MCF 10A (cell line): ENCODE data around the gene HS3ST5. TPM values are rescaled to one million over a fixed set of nuclear protein-coding genes. Genes with fewer than 3 reads are reported as not detected.

Source experiments
- BruUV-seq: library from RNA; stranded (reverse); fragments of 400-500 nt; replicated peaks from 2 replicates; lab custom pipeline; 2021; lab: Mats Ljungman, UMichigan
- CTCF ChIA-PET: fragments of 300-600 bp; sonication (Branson Sonifier 250); formaldehyde crosslinking; extraction: SDS; loops from one replicate; lab custom pipeline; 2021; ENCODE audit warnings: antibody characterized with exemption, inconsistent platforms; lab: Yijun Ruan, JAX
- POLR2A ChIA-PET: fragments of 300-600, 350-650 bp; sonication (Branson Sonifier 250); formaldehyde crosslinking; extraction: SDS; loops from one replicate; lab custom pipeline; 2020; ENCODE audit warnings: antibody characterized with exemption, inconsistent platforms; lab: Yijun Ruan, JAX
- DNase-seq: peaks from one replicate; pipeline ENCODE4 v3.0.0-alpha.2; 2018; ENCODE audit not compliant: unreplicated experiment
- H3K27ac Mint-ChIP-seq: one replicate; pipeline ENCODE4 v1.8.0; 2022; ENCODE audit warnings: mild to moderate bottlenecking, low read depth, mixed read lengths; ENCODE audit not compliant: unreplicated experiment
- H3K27me3 Mint-ChIP-seq: one replicate; pipeline ENCODE4 v1.8.0; 2022; ENCODE audit warnings: mixed read lengths; ENCODE audit not compliant: insufficient read depth, unreplicated experiment
- H3K36me3 Mint-ChIP-seq: one replicate; pipeline ENCODE4 v1.8.0; 2022; ENCODE audit warnings: mild to moderate bottlenecking, moderate library complexity, mixed read lengths; ENCODE audit not compliant: insufficient read depth, unreplicated experiment
- H3K4me1 Mint-ChIP-seq: one replicate; pipeline ENCODE4 v1.8.0; 2022; ENCODE audit warnings: mixed read lengths; ENCODE audit not compliant: insufficient read depth, unreplicated experiment
- H3K4me3 Mint-ChIP-seq: one replicate; pipeline ENCODE4 v1.8.0; 2022; ENCODE audit warnings: mild to moderate bottlenecking, moderate library complexity, mixed read lengths; ENCODE audit not compliant: unreplicated experiment
- H3K9me3 Mint-ChIP-seq: one replicate; pipeline ENCODE4 v1.8.0; 2022; ENCODE audit warnings: mixed read lengths; ENCODE audit not compliant: unreplicated experiment
- intact Hi-C: fragments of 100-400 bp; cut with micrococcal nuclease; formaldehyde crosslinking; loops from 2 replicates; pipeline ENCODE4 v1.14.1; 2022
- total RNA-seq: library from RNA; stranded (reverse); gene quantifications from 2 replicates; pipeline ENCODE4 v1.2.3, GENCODE V29; 2022
- TF ChIP-seq, protein P1 (sequence below): fragments of 200-600 bp; IDR thresholded peaks from one replicate; pipeline ENCODE4 v1.8.0; 2022; ENCODE audit warnings: antibody characterized with exemption, mild to moderate bottlenecking; ENCODE audit not compliant: unreplicated experiment

The HS3ST5 gene
- total RNA-seq, 1 experiment from 2014 or later: not detected

- Mint-ChIP-seq H3K4me3 (no peak overlapping the region), H3K4me1 (no peaks in the 10 kb centered on the region), H3K27me3 (peaks cover 76% of the 10 kb centered on the region), H3K27ac (no peak overlapping the region), H3K36me3 (no peaks in the 10 kb centered on the region), H3K9me3 (no peaks in the 10 kb centered on the region)
- CTCF ChIA-PET: no interaction called here
- intact Hi-C loops: no loop called here
- TF ChIP-seq, protein P1, sequence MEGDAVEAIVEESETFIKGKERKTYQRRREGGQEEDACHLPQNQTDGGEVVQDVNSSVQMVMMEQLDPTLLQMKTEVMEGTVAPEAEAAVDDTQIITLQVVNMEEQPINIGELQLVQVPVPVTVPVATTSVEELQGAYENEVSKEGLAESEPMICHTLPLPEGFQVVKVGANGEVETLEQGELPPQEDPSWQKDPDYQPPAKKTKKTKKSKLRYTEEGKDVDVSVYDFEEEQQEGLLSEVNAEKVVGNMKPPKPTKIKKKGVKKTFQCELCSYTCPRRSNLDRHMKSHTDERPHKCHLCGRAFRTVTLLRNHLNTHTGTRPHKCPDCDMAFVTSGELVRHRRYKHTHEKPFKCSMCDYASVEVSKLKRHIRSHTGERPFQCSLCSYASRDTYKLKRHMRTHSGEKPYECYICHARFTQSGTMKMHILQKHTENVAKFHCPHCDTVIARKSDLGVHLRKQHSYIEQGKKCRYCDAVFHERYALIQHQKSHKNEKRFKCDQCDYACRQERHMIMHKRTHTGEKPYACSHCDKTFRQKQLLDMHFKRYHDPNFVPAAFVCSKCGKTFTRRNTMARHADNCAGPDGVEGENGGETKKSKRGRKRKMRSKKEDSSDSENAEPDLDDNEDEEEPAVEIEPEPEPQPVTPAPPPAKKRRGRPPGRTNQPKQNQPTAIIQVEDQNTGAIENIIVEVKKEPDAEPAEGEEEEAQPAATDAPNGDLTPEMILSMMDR: no peak
- DNase-seq: no peak
- BruUV-seq: no TSS peak
- POLR2A ChIA-PET: no interaction called here
Observed at GRCh38 chr6:114297135-114297534, 45.7 kb downstream of the HS3ST5 start.

GRCh38 chr6:114292431-114292830 lies 50.4 kb downstream of the HS3ST5 start:
- DNase-seq: no peak
- Mint-ChIP-seq H3K4me1 (no peaks in the 10 kb centered on the region), H3K27ac (no peak overlapping the region), H3K4me3 (no peak overlapping the region), H3K9me3 (no peaks in the 10 kb centered on the region), H3K27me3 (peaks cover 77% of the 10 kb centered on the region), H3K36me3 (no peaks in the 10 kb centered on the region)
- ChIA-PET CTCF (no interaction called here), POLR2A (no interaction called here)
- TF ChIP-seq, protein P1: no peak
- intact Hi-C loops: no loop called here
- BruUV-seq: no TSS peak

- DNase-seq: no peak
- Mint-ChIP-seq H3K9me3 (no peaks in the 10 kb centered on the region), H3K27me3 (peaks cover 69% of the 10 kb centered on the region), H3K4me1 (no peaks in the 10 kb centered on the region), H3K27ac (no peak overlapping the region), H3K4me3 (no peak overlapping the region), H3K36me3 (no peaks in the 10 kb centered on the region)
- TF ChIP-seq, protein P1: no peak
- ChIA-PET POLR2A (no interaction called here), CTCF (no interaction called here)
- BruUV-seq: no TSS peak
- intact Hi-C loops: no loop called here
Observed at GRCh38 chr6:114291428-114291827, 51.4 kb downstream of the HS3ST5 start.

GRCh38 chr6:114290864-114291263 lies 52.0 kb downstream of the HS3ST5 start:
- intact Hi-C loops: no loop called here
- no peak for DNase-seq
- no peaks in the 10 kb centered on the region for H3K36me3 Mint-ChIP-seq
- BruUV-seq: no TSS peak
- no peak overlapping the region for H3K27ac Mint-ChIP-seq
- H3K27me3 Mint-ChIP-seq: peaks cover 63% of the 10 kb centered on the region
- no peaks in the 10 kb centered on the region for H3K9me3 Mint-ChIP-seq
- ChIA-PET POLR2A (no interaction called here), CTCF (no interaction called here)
- TF ChIP-seq, protein P1: no peak
- no peak overlapping the region for H3K4me3 Mint-ChIP-seq
- no peaks in the 10 kb centered on the region for H3K4me1 Mint-ChIP-seq
